GM12875 (cell line): ENCODE measurements around the gene TSPEAR.
"Not testable (repeated sequence)": the region's sequence is repeated elsewhere in the genome, so short reads cannot be mapped to it uniquely, and the experiment has no call there.

Experiments
- H3K4me3 ChIP-seq: one replicate; pipeline ENCODE4 v1.5.1; 2011; ENCODE audit warnings: low read depth, low read length, control low read depth
- TF ChIP-seq, protein P1 (sequence below): IDR thresholded peaks from 2 replicates; pipeline ENCODE4 v1.5.1; 2011; ENCODE audit warnings: low read depth, mild to moderate bottlenecking, control low read depth, inconsistent platforms, low read length, moderate library complexity, borderline replicate concordance; ENCODE audit not compliant: insufficient read depth

TSPEAR gene

DNA sequence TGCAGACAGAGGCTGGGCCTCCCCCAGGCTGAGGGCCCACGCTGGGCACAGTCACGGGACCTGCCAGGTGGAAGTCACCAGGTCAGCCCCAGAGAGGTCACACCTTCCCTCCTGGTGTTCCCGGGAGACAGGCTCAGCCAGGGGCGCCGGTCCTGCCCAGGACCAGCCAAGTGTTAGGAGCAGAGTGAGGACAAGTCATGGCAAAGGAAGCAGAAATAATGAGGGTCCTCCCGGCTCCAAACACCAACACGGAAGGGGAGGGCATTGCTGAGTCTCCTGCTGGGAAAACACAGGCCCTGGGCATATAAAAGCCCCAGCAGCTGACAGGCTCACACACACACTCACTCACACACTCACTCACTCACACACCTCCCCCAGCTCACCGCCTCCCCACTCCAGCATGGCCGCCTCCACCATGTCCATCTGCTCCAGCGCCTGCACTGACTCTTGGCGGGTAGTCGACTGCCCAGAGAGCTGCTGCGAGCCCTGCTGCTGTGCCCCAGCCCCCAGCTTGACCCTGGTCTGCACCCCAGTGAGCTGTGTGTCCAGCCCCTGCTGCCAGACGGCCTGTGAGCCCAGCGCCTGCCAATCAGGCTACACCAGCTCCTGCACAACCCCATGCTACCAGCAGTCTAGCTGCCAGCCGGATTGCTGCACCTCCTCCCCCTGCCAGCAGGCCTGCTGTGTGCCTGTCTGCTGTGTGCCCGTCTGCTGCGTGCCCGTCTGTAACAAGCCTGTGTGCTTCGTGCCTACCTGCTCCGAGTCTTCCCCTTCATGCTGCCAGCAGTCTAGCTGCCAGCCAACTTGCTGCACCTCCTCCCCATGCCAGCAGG is 74.1 kb downstream of the TSPEAR start, which contains the start of gene KRTAP10-10:
Gene KRTAP10-10, plus strand, starts transcription at position 339 of the 833 bp plus-strand sequence. Its CDS starts 62 bp downstream, at position 401.
- no peak within 1 kb of the TSS for H3K4me3 ChIP-seq
- TF ChIP-seq, protein P1, sequence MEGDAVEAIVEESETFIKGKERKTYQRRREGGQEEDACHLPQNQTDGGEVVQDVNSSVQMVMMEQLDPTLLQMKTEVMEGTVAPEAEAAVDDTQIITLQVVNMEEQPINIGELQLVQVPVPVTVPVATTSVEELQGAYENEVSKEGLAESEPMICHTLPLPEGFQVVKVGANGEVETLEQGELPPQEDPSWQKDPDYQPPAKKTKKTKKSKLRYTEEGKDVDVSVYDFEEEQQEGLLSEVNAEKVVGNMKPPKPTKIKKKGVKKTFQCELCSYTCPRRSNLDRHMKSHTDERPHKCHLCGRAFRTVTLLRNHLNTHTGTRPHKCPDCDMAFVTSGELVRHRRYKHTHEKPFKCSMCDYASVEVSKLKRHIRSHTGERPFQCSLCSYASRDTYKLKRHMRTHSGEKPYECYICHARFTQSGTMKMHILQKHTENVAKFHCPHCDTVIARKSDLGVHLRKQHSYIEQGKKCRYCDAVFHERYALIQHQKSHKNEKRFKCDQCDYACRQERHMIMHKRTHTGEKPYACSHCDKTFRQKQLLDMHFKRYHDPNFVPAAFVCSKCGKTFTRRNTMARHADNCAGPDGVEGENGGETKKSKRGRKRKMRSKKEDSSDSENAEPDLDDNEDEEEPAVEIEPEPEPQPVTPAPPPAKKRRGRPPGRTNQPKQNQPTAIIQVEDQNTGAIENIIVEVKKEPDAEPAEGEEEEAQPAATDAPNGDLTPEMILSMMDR = no peak

DNA sequence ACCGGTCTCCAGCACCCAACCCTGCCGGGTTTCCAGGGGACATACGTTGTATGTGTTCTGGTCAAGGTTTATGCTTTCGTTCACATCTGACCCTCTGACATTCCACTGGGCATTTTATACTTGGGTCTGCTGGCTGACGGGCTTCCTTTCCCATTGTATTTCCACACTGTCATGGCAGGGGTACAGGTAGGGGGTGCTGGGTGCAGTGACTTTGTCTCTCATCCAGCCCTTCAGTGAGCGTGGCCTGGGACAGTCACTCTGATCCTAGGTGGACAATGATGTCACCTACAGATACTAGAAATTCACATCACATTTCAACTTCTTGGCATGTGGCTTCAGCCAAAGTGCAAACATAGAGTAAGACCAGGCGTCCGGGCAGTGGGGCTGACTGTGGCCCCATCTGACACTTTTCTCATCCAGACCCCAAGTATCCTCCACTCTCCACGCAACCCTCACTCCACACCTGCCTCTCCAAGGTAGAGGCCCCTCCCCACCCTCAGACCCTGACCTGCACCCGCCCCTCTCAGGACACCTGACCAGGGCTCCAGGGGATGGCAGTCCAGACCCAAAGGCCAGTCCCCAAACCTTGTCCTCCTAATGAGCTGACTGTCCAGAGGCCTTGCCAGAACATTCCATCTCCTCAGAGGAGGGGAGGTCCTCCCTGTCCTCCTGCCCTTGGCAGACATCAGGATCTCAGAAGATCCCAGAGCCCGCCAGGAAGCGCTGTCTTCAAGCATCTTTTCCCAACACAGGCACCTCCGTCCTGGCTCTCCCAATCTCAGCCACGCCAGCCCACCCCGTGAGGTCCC is 75.0 kb downstream of the TSPEAR start:
- TF ChIP-seq, protein P1 = no peak

DNA sequence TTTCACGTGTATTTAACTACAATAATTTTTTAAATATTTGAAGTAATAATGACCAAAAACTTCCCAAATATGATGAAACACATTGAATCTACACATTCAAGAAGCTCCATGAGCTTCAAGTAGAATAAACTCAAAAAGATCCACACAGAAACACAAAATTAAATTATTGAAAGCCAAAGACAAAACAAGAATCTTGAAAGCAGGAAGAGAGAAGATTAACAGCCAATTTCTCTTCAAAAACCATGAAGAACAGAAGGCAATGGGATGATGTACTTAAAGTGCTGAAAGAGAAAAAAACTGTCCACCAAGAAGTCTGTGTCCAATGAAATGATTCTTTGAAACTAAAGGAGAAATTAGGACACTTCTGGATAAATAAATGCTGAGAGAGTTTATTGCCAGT is 79.3 kb downstream of the TSPEAR start:
- TF ChIP-seq, protein P1 = no peak
- H3K4me3 ChIP-seq = no peak overlapping the region

More for the DNA sequence above, 75.0 kb downstream of the TSPEAR start:
- H3K4me3 ChIP-seq = no peak overlapping the region

DNA sequence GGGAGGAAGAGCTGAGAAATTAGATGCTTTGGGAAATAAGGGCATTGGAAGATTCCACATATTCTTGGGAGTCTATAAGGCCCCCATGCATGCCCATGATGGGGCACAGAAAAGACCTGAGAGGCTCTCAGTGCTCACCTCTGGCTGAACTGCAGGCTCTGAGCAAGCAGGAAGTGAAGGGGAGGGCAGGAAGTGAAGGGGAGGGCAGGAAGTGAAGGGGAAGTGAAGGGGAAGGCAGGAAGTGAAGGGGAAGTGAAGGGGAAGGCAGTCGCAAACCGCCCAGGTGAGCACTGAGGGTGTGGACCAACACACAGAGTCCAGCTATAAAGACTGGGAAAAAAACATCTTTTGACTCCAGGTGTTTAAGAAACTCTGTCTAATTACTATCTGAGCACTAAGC is 80.9 kb downstream of the TSPEAR start:
- TF ChIP-seq, protein P1 = no peak
- no peak overlapping the region for H3K4me3 ChIP-seq

DNA sequence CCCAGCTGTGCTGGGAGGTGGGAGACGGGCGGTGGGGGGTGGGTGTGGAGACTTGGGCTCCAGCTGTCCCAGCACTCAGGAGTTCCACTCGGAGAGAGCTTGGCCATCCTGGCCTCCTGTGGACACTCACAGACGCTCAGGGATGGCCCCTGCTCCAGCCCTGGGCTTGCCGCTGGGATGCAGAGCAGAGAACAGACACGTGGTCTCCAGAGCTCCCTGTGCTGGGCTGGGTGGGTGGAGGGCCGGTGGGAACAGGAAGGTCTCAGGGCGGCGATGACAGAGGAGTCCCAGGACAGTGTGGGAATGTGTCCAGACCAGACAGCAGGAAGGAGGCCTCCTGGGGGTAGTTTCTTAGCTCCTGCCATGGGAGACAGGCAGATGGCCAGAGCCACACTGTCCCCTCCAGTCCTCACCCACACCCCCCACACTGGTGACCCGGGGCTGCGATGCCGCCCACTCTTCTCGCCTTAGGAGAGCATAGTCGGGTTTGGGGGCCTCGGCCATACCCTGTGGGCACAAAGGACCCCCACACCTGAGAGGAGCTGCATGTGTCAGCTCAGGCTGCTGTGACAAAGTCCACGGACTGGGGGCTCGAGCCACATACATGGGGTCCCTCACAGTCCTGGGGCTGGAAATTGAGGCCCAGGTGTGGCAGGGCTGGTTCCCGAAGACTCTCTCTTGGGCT is 82.5 kb downstream of the TSPEAR start:
- H3K4me3 ChIP-seq = no peak overlapping the region
- TF ChIP-seq, protein P1 = no peak

DNA sequence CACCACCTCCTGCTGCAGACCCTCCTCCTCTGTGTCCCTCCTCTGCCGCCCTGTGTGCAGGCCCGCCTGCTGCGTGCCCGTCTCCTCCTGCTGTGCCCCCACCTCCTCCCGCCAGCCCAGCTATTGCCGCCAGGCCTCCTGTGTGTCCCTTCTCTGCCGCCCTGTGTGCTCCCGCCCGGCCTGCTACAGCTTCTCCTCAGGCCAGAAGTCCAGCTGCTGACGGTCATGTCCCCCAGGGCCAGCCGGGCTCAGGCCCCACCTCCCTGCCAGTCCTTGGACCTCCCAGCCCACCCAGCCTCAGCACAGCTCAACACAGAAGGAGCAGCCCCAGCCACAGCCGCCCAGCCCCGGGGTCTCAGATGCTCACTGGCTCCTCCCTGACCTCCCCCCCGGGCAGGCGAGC is 83.5 kb downstream of the TSPEAR start:
- H3K4me3 ChIP-seq = not testable (repeated sequence)

DNA sequence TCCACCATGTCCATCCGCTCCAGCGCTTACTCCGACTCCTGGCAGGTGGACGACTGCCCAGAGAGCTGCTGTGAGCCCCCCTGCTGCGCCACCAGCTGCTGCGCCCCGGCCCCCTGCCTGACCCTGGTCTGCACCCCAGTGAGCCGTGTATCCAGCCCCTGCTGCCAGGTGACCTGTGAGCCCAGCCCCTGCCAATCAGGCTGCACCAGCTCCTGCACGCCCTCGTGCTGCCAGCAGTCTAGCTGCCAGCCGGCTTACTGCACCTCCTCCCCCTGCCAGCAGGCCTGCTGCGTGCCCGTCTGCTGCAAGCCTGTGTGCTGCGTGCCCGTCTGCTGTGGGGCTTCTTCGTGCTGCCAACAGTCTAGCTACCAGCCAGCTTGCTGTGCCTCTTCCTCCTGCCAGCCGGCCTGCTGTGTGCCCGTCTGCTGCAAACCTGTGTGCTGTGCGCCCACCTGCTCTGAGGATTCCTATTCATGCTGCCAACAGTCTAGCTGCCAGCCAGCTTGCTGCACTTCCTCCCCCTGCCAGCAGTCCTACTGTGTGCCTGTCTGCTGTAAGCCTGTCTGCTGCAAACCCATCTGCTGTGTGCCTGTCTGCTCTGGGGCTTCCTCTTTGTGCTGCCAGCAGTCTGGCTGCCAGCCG is 84.1 kb downstream of the TSPEAR start:
- H3K4me3 ChIP-seq = not testable (repeated sequence)
